ENCODE results near the gene C1orf21.

DNA sequence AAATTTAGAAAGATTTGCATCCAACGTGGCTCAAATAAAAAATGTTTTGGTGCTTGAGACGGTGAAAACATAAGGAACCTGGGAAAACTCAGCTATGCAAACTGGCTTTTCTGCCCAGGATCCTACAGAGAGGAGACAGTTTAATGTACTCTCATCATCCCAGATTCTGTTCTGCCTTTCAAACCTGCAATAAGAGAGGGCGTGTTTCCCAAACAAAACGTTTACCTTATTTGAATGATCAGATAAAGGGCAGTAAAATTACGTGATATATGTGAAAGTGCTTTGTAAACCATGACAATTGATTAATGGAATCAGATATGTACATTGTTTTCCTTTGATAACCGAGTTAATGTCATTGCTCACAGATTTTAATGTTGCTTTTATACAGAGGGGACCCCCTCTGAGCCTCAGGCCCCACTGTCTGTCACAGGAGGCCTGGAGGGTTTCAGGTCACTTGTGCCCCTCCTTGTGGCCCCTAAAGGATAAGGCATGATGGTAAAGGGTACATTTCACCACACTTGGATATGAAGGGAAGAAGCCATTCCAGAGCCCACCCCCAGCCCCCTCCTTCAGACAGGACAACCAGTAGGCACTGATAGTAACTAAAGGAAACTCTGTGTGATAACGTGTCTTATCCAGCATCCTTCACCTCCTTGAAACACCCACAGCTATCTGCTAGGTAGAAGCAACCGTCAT, 210.3 kb downstream of the C1orf21 start:
- no peak for TF ChIP-seq POLR2A (IDR thresholded peaks at IDR 0.05; ENCODE audit: low read depth, low read length)
- no peak for TF ChIP-seq TAF1 (IDR thresholded peaks at IDR 0.05; ENCODE audit: borderline replicate concordance, low read depth, low read length)
- TF ChIP-seq POLR2AphosphoS5 (IDR thresholded peaks at IDR 0.05; ENCODE audit: low read depth, low read length): no peak
